Aorta (tissue), 5 donors: ENCODE data around the gene SLC7A9. TPM values are rescaled to one million over a fixed set of nuclear protein-coding genes. Genes with fewer than 3 reads are reported as not detected.
"Not testable (repeated sequence)": the region's sequence is repeated elsewhere in the genome, so short reads cannot be mapped to it uniquely, and the experiment has no call there.

Source experiments
- ATAC-seq: fragments of 200-7000 bp; cut with Tn5 transposase; one replicate; pipeline ENCODE4 v1.9.1; 2022; ENCODE audit warnings: moderate library complexity; ENCODE audit not compliant: low FRiP score
- DNase-seq, 2 donors: peaks; one replicate each; pipeline ENCODE4 v3.0.0-alpha.2; 2020
- H3K27ac ChIP-seq, 2 donors: one replicate each; pipeline ENCODE4 v1.5.1; 2013; ENCODE audit warnings: low read length in 2 of 2, mild to moderate bottlenecking in 2 of 2, moderate library complexity in 2 of 2, control low read depth in 1 of 2, inconsistent platforms in 1 of 2, low read depth in 1 of 2
- H3K27me3 ChIP-seq, 2 donors: one replicate each; pipeline ENCODE4 v1.6.1; 2013; ENCODE audit warnings: control low read depth in 1 of 2, low read length in 1 of 2, mild to moderate bottlenecking in 1 of 2, moderate library complexity in 1 of 2; ENCODE audit not compliant: insufficient read depth in 2 of 2, control insufficient read depth in 1 of 2
- H3K36me3 ChIP-seq, 2 donors: one replicate each; pipeline ENCODE4 v1.6.1; 2013; ENCODE audit warnings: control low read depth in 1 of 2, low read length in 1 of 2, mild to moderate bottlenecking in 1 of 2; ENCODE audit not compliant: insufficient read depth in 2 of 2, control insufficient read depth in 1 of 2
- H3K4me1 ChIP-seq, 2 donors: one replicate each; pipeline ENCODE4 v1.6.1; 2013; ENCODE audit warnings: low read length in 2 of 2, control low read depth in 1 of 2, mild to moderate bottlenecking in 1 of 2, moderate library complexity in 1 of 2; ENCODE audit not compliant: insufficient read depth in 2 of 2, control insufficient read depth in 1 of 2
- H3K4me3 ChIP-seq, 2 donors: one replicate each; pipeline ENCODE4 v1.5.1; 2013; ENCODE audit warnings: low read length in 2 of 2, control low read depth in 1 of 2, mild to moderate bottlenecking in 1 of 2
- H3K9me3 ChIP-seq: one replicate; pipeline ENCODE4 v1.6.1; 2013; ENCODE audit warnings: mild to moderate bottlenecking, low read length; ENCODE audit not compliant: control insufficient read depth
- WGBS, 2 donors: extraction: QIAGEN DNeasy Blood & Tissue Kit; methylation state at CpG; one replicate each; pipeline ENCODE4 v1.1.7; 2013; 5-methylcytosine and 5-hydroxymethylcytosine counted together
- intact Hi-C, 2 donors: fragments of 100-400 bp; cut with DNase I; formaldehyde crosslinking; loops; one replicate each; pipeline versions ENCODE4 v1.14.2 to v1.15.0; 2022
- polyA plus RNA-seq, 2 donors: library from polyadenylated mRNA; stranded (reverse); fragments of 200-250 nt; gene quantifications; one replicate each; pipeline ENCODE4 v1.2.3, GENCODE V29; 2013
- total RNA-seq, 2 donors: library from RNA; stranded (reverse); fragmentation: NEBNext Ultra II Directional; extraction: Animal tissue kit (Norgen Biotek cat#: 25700); gene quantifications; one replicate each; pipeline ENCODE4 v1.2.1, GENCODE V29; 2021
- donor health status: healthy with polysubstance abuse.
- donor health status: Bipolar disorder and iron deficiency.
- donor health status: DM: no; HTN: no; CAD: no.
- donor health status: DM: no; HTN: no; CAD: no.
- donor health status: DM: yes; HTN: yes; CAD: no.

SLC7A9 gene
- total and polyA plus RNA-seq, 4 donors: 0.26 to 8.9 (median 1.1) TPM

GRCh38 chr19:32800191-32800590, 69.4 kb downstream of the SLC7A9 start:
- Histone ChIP-seq H3K4me1 (no peaks in the 10 kb centered on the region), H3K27ac (no peak overlapping the region), H3K36me3 (no peaks in the 10 kb centered on the region), H3K4me3 (no peak overlapping the region), H3K27me3 (peaks cover 0 to 2% of the 10 kb centered on the region in 2 donors), H3K9me3 (peaks cover 1% of the 10 kb centered on the region)
- intact Hi-C loops: no loop called here
- DNase-seq: no peak
- ATAC-seq: no peak

GRCh38 chr19:32798201-32798600, 71.4 kb downstream of the SLC7A9 start:
- Histone ChIP-seq H3K27ac (no peak overlapping the region), H3K4me1 (no peaks in the 10 kb centered on the region), H3K36me3 (no peaks in the 10 kb centered on the region), H3K27me3 (peaks cover 0 to 2% of the 10 kb centered on the region in 2 donors), H3K9me3 (no peaks in the 10 kb centered on the region), H3K4me3 (no peak overlapping the region)
- no peak for DNase-seq
- WGBS, 2 donors: 65 to 68% methylated on average over 4 of the region's 4 CpGs
- intact Hi-C loops: no loop called here
- ATAC-seq: no peak

- Histone ChIP-seq H3K4me1 (no peaks in the 10 kb centered on the region), H3K27me3 (no peaks in the 10 kb centered on the region), H3K4me3 (no peak overlapping the region), H3K27ac (no peak overlapping the region), H3K9me3 (no peaks in the 10 kb centered on the region), H3K36me3 (no peaks in the 10 kb centered on the region)
- no peak for ATAC-seq
- intact Hi-C loops: no loop called here
- no peak for DNase-seq
- 91 to 94% methylated on average over 10 of the region's 10 CpGs for WGBS, 2 donors
These were observed 80.1 kb downstream of the SLC7A9 start for GRCh38 chr19:32789429-32789828.

- H3K36me3 ChIP-seq, H3K4me1 ChIP-seq, ATAC-seq, H3K9me3 ChIP-seq, H3K27ac ChIP-seq, DNase-seq, H3K27me3 ChIP-seq, H3K4me3 ChIP-seq, intact Hi-C loops: not testable (repeated sequence)
- WGBS, 2 donors: 89 to 94% methylated on average over 5 of the region's 5 CpGs
These were observed 81.7 kb downstream of the SLC7A9 start for GRCh38 chr19:32787895-32788294.

GRCh38 chr19:32787161-32787813, 82.3 kb downstream of the SLC7A9 start:
- WGBS, 2 donors: 47 to 56% methylated on average over 12 of the region's 12 CpGs
- H3K9me3 ChIP-seq, ATAC-seq, intact Hi-C loops, H3K36me3 ChIP-seq, H3K4me1 ChIP-seq, H3K27me3 ChIP-seq, H3K27ac ChIP-seq, DNase-seq, H3K4me3 ChIP-seq: not testable (repeated sequence)

GRCh38 chr19:32782089-32782488, 87.5 kb downstream of the SLC7A9 start:
- H3K27me3 ChIP-seq, H3K27ac ChIP-seq, DNase-seq, H3K9me3 ChIP-seq, ATAC-seq, H3K36me3 ChIP-seq, intact Hi-C loops, H3K4me3 ChIP-seq, H3K4me1 ChIP-seq: not testable (repeated sequence)
- WGBS, 2 donors: 98 to 100% methylated on average over 1 of the region's 1 CpG

- Histone ChIP-seq H3K36me3 (no peaks in the 10 kb centered on the region), H3K27ac (no peak overlapping the region), H3K4me1 (no peaks in the 10 kb centered on the region), H3K9me3 (peaks cover 2% of the 10 kb centered on the region), H3K27me3 (no peaks in the 10 kb centered on the region), H3K4me3 (no peak overlapping the region)
- WGBS, 2 donors: 83 to 92% methylated on average over 2 of the region's 2 CpGs
- intact Hi-C loops: no loop called here
- DNase-seq: no peak
- ATAC-seq: no peak
These were observed 88.3 kb downstream of the SLC7A9 start for GRCh38 chr19:32781280-32781679.

Other genes starting within 250 kb of the SLC7A9 start
- 10 to 100 TPM; 28.8 to 30.9 TPM for gene ANKRD27, start 194.6 kb downstream of the SLC7A9 start, total RNA-seq
- gene ANKRD27, start 194.6 kb downstream of the SLC7A9 start, polyA plus RNA-seq: 10 to 100 TPM; 11.0 to 13.4 TPM
- not detected for gene RGS9BP, start 193.9 kb downstream of the SLC7A9 start, total RNA-seq
- gene RGS9BP, start 193.9 kb downstream of the SLC7A9 start, polyA plus RNA-seq: under 1 TPM in 1 of 2 donors, not detected in 1; 0.25 TPM
- 1 to 10 TPM; 5.4 to 6.6 TPM for gene NUDT19, start 177.9 kb downstream of the SLC7A9 start, total RNA-seq
- 1 to 10 TPM; 3.5 to 4.5 TPM for gene NUDT19, start 177.9 kb downstream of the SLC7A9 start, polyA plus RNA-seq
- under 1 TPM in 1 of 2 donors, not detected in 1; 0.18 TPM for gene TDRD12, start 150.0 kb downstream of the SLC7A9 start, total RNA-seq
- under 1 TPM in 1 of 2 donors, not detected in 1; 0.03 TPM for gene TDRD12, start 150.0 kb downstream of the SLC7A9 start, polyA plus RNA-seq
- 10 to 100 TPM; 13.7 to 22.6 TPM for gene CEP89, start 102.2 kb upstream of the SLC7A9 start, total RNA-seq
- 10 to 100 TPM in 1 of 2 donors, 1 to 10 TPM in 1; 4.4 to 18.3 TPM for gene CEP89, start 102.2 kb upstream of the SLC7A9 start, polyA plus RNA-seq
- gene FAAP24, start 102.5 kb upstream of the SLC7A9 start, total RNA-seq: 1 to 10 TPM; 1.0 to 1.8 TPM
- gene FAAP24, start 102.5 kb upstream of the SLC7A9 start, polyA plus RNA-seq: 1 to 10 TPM in 1 of 2 donors, not detected in 1; 1.6 TPM
- gene RHPN2, start 195.1 kb upstream of the SLC7A9 start, total RNA-seq: 1 to 10 TPM; 1.1 to 1.9 TPM
- gene RHPN2, start 195.1 kb upstream of the SLC7A9 start, polyA plus RNA-seq: 1 to 10 TPM in 1 of 2 donors, under 1 TPM in 1; 0.33 to 5.0 TPM
- gene GPATCH1, start 211.4 kb upstream of the SLC7A9 start, total RNA-seq: 1 to 10 TPM; 7.9 to 8.9 TPM
- gene GPATCH1, start 211.4 kb upstream of the SLC7A9 start, polyA plus RNA-seq: 10 to 100 TPM in 1 of 2 donors, 1 to 10 TPM in 1; 3.8 to 10.6 TPM